Measurements from ENCODE around the gene OXSM.

The OXSM gene

DNA sequence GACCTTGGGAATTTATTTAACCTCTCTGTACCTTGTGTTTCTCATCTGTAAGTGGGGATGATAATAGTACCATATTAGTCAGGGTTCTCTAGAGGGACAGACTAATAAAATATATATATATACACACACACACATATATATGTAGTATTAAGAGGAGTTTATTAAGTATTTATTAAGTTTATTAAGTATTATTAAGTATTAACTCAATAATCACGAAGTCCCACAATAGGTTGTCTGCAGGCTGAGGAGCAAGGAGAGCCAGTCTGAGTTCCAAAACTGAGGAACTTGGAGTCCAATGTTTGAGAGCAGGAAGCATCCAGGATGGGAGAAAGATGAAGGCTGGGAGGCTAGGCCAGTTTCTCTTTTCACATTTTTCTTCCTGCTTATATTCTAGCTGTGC lies 14.8 kb downstream of the OXSM start:
- DNase-seq (ENCODE audit: low spot score), result no peak

DNA sequence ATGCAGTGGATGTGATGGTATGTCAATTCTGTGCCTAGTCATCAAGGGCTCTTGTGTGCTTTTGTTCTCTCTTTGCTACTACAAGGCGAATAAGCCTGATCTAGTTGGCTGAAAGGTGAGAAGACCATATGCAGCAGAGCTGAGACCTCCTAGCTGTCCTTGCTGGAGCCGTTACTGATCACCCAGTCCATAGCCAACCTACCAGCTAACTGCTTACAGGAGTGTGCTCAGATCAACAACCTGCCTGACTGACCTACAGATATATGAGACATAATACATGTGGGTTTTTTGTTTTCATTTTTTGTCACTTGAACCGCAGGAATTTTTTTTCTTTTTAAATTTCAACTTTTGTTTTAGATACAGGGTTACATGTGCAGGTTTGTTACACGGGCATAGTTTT lies 22.8 kb downstream of the OXSM start:
- DNase-seq (ENCODE audit: low spot score), result no peak

DNA sequence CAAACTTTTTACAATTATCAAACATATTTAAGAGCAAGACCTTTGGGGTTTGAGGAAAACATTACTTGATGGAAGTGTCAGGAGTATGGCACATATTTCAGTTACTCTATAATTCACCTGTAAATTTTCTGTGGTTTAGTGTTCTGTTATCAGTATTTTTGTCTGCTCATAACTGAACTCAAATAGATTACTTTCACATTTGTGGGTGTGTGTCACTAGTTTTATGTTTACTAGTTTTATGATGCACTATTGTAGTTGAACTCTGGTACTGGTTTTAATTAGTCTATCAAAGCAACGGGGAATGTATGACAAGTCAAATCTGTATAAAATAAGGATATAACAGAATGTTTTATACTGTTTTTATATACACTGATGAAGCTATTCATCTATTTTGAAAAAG lies 27.2 kb downstream of the OXSM start:
- no peak for DNase-seq (ENCODE audit: low spot score)

DNA sequence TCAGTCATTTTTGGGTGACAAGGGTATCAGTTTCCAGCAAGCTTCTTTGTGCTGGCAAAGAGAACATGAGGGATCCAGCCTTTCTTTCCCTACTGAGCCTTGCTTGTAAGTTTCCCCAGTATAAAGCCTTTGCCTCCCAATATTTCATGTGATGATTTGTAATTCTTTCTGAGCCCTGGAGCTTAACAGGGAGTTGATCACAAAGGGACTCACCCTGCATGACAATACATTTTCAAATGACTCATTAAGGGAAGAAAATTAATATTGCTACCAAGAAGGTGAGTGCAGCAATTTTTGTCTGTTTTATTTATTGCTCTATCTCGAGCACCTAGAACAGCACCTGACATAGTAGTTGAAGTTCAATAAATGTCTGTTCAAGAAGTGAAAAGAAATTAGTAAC lies 27.7 kb downstream of the OXSM start:
- no peak for DNase-seq (ENCODE audit: low spot score)

DNA sequence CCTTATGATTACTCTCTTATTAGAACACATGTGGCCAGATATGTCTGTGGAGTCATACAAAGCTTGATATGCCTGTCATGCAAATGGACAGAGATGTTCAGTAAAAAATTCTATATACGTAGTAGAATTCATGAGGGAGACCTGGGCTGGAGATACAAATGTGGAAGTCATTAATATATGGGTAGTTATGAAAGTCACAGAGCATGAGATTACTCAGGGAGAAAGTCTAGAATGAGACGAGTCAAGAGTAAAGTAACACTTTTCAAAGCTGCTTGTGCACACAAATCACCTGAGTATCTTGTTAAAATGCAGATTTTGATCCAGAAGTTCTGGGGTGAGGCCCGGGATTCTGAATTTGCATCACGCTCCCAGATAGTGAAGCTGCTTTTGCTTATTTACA lies 28.4 kb downstream of the OXSM start:
- DNase-seq (ENCODE audit: low spot score), result no peak

DNA sequence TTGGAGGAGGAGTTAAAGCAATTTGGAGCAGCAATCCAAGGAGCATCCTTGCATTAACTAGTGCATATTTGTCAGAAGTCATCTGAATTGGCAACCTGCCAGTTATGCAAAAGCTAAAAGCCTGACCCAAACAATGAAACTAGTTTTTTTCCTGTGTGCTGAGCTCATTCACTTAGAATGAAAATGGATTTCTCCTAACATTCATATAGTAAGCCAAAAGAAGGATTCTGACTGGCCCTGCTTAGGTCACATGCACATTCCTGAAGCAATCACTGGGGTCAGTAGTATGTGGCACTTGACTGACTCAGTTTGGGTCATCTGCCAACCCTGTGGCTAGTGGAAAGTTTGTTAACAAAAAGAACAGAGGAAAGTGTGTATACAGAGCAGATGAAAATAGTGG lies 30.5 kb downstream of the OXSM start:
- peak; percentile 82 for DNase-seq (ENCODE audit: low spot score)

DNA sequence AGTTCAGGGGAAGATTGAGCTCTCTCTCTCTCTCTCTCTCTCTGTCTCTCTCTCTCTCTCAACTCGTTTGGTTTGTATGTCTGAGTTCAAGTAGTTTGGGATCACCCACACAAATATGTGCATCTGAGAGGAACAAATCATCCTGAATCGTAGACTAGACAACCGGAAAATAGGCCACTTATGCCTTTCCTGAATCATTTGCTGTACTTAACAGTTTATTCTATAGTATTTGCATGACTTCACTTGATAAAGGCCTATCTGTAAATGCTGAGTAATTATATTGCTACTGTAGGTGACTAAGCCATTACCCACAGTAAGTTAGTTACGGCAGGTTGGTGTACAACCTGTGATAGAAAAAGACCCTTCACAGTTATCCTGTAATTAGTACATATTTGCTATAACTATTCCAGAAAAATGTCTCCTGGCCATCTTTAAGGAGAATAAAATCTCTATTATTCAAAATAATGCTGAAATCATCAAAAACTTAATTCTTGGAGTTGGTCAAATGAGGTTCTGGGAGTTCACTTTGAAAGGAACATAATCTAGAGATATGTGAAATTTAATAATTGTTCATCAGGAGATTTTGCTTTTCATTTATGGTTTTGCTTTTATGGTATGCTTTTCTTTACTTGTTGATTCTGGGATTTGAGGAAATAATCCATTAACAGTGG lies 31.1 kb downstream of the OXSM start:
- no peak for DNase-seq (ENCODE audit: low spot score)

DNA sequence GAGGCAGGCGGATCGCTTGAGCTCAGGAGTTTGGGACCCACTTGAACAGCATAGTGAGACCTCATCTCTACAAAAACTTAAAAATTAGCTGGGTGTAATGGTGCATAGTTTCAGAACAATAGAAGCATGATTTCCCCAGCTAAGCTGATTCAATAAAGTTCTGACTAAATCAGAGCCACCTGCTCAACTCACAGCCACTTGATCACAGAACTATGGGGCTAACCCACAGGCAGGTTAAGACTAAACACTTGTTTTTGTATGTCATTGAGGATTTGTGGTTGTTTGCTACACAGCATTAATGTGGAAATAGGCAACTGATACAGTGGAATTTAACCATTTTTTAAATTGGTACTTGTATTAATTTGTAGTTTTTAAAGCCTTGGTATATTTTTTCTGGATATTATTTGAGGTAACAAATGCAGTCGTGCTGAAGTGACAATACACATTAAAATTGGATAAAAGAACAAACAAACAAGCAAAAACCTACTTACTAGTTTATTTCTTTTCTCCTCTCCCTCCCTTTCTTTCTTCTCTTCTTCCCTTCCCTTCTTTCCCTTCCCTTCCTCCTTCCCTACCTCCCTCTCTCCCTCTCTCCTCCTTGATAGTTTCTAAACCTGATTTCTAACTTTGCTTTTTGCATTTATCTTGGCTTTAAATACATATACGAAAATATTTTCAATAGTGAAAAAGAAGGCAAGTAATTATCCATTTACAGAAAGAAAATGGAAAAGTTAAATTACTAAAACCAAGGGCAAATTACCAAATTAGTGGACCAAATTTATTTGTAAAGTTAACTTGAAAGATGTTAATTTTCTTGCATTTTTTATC lies 32.1 kb downstream of the OXSM start:
- no peak for DNase-seq (ENCODE audit: low spot score)

DNA sequence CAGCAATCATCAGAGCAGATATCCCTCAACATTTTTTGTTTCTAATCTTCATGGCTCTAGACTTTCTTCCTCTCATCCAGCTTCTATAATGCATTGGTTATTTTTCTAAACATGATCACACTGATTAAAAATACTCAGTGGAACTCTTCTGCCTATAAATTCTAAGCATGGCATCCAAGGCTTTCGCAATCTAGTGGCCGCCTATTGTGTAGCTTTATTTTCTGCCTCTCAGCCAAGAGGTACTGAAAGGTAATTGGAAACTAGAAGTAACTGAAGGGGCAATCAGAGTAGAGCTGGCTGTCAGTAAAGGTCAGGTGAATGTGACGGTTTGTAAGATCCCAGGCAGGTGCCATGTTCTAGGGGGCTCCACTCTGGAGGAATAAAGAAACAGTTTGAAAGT lies 33.4 kb downstream of the OXSM start:
- DNase-seq (ENCODE audit: low spot score), result no peak

DNA sequence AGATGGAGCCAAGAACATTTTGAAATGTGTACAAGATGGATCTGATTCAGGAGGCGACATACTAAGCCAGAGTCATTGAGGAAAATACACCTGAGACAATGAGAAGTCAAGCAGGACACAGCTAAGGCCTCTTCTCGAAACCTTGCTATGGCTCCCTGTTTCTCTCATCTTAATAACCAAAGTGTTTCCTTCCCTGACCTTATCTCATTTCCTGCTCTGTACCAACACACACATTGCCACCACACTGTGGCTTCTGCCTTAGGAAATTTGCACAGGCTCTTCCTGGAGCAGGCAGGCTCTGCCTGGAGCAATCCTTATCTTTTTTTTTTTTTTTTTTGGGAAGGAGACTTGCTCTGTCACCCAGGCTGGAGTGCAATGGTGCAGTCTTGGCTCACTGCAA lies 36.6 kb downstream of the OXSM start:
- no peak for DNase-seq (ENCODE audit: low spot score)

DNA sequence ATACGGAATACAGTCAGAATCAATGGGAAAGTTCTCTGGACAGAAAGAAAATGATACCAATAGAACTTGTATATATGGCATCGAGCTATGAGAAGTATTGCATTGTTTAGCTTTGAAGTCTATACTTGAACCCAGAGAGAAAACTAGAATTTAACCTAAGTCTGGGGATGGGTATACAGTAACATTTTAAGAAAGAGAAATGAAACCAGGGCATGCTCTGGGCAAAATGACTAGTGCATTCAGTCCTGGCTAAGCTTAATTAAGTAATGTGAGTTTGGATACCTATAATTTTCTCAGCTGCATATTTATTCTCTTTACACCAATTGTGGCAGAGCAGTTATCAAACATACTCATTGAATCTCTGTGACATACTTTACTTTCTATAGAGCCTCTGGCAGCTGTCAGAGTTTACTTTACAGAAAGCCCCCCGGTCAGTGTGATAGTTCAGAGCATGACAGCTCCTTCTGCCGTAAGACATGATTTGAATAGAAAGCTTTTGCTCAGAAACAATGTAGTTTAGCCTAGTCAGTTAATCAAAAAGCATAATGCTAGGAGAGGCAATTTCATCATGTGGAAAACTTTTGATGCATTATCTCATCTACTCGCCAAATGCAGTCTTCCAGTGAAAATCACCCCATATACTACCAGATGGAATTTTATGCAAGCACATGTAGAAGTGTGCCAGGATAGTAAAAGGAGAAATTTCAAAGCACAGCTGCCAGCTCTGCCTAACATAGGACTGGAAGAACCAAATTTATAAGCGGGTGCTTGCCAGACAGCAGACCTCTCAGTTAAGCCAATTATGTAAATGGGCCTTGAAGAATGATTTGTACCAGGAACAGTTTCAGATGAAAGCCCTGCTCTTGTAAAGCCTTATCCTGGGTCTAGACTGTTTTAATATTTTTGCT lies 40.7 kb downstream of the OXSM start:
- no peak for DNase-seq (ENCODE audit: low spot score)

DNA sequence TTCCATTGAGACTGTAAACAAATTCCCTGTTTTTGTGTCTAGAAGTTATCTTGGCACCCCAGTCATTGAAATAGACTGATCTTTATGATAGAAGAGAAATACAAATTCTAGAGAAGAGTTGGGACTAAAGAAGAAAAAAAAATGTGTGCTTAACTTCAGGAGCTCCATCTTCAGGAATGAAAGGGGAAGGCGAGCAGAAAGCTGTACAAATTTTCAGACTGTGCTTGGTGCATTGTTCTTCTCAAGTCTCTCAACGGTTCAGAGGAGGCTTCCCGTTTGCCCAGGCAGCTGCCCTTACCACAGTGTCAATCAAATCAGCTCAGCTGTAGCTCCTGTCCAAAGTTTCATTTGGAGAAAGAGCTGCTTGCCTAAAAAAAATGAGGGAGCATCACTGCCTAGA lies 41.7 kb downstream of the OXSM start:
- peak; percentile 24 for DNase-seq (ENCODE audit: low spot score)

DNA sequence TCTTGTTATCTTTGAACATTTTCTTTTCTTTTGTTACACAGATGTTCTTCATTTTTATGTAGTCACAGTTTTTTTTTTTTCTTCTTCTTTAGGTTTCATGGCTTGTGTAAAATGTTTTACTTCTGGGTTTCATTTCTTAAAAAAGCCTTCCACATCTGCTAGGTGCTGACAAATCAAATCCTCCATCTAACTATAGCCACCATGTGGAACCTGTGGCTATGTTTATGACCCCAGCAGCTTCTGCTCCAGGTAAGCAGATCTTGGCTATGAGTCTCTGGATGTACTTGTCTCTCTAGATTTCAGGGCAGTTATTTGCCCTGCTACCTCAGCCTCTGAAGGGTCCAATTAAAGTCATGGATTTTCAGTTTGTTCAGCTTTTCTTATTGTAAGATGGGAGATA lies 44.5 kb downstream of the OXSM start:
- DNase-seq (ENCODE audit: low spot score), result no peak

DNA sequence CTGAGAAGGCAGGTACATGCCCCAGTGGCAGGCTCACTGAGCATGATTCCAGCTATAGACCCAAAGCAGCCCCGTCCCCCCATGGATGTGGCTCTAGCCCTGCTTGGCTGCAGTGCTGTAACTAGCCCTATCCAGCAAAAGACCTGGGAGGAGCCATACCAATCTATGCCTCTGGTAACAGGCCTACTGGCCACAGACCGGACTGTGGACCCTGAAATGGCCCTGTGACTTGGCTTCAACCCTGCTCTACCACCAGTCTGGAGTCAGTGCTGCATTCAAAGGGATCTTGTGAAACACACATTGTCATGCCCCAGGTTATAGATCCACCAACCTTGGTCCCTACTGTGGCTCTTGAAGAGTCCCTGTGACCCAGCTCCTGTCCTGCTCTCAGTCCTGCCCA lies 46.7 kb downstream of the OXSM start:
- no peak for DNase-seq (ENCODE audit: low spot score)

DNA sequence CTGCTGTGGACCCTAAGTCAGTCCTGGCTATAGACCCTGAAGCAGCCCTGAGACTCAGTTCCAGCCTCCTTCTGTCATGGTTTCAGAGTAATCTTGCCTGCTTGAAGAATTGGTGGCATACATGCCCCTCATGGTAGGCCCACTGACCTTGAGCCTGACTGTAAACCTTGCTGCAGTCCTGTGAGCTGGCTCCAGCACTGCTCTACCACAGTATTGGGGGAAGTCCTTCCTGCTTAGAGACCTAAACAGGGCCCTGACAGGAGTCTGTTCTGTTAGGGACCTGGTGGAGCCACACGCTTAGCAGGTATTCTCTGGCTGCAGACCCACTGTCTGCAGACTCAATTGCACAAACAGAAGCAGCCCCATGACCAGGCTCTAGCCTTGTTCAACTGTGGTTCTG lies 47.1 kb downstream of the OXSM start:
- DNase-seq (ENCODE audit: low spot score), result no peak

DNA sequence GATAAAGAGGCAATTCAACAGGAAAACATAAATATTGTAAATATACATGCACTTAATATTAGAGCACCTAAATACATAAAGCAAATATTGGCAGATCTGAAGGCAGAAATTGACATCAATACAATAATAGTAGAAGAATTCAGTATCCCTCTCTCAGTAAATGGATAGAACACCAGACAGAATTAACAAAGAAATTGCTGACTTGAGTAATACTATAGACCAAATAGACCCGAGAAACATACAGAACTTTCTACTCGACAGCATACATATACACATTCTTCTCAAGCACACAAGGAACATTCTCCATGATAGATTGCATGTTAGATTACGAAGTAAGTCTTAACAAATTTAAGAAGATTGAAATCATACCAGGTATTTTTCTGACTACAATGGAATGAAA lies 50.2 kb downstream of the OXSM start:
- DNase-seq (ENCODE audit: low spot score), result no peak

DNA sequence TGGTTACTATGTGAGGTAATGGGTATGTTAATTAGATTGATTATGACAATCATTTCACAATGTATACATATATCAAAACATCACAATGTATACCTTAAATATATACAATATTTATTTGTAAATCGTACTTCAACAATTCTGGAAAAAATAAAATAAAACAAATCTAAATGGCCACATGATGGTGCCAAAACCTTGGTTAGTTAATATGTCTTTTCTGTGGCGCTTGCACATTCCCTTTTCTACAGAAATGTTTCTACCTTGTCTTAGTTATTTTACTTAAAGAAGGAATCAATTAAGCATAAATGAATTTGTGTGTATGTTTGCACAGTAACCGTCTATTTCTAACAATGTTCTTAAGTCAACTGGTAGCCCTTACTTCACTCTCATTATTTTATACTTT lies 53.4 kb downstream of the OXSM start:
- no peak for DNase-seq (ENCODE audit: low spot score)
